GM12864 (cell line): Measurements from ENCODE around the gene LDLRAP1.

Source experiments
- DNase-seq: peaks from one replicate; pipeline ENCODE4 v3.0.0-alpha.2; 2011; ENCODE audit warnings: low read depth
- H3K4me3 ChIP-seq: 2 replicates; pipeline ENCODE4 v1.5.1; 2011; ENCODE audit warnings: mild to moderate bottlenecking, low read depth, low read length, control low read depth
- CTCF ChIP-seq: IDR thresholded peaks from 2 replicates; pipeline ENCODE4 v1.5.1; 2011; ENCODE audit warnings: low read depth, mild to moderate bottlenecking, moderate library complexity, low read length, control low read depth, inconsistent platforms; ENCODE audit errors: missing control alignments

Gene LDLRAP1

GRCh38 chr1:25537153-25537831 is 6.1 kb upstream of the LDLRAP1 start:
- no peak overlapping the region for H3K4me3 ChIP-seq
- no peak for DNase-seq
- TF ChIP-seq CTCF, result no peak

DNA sequence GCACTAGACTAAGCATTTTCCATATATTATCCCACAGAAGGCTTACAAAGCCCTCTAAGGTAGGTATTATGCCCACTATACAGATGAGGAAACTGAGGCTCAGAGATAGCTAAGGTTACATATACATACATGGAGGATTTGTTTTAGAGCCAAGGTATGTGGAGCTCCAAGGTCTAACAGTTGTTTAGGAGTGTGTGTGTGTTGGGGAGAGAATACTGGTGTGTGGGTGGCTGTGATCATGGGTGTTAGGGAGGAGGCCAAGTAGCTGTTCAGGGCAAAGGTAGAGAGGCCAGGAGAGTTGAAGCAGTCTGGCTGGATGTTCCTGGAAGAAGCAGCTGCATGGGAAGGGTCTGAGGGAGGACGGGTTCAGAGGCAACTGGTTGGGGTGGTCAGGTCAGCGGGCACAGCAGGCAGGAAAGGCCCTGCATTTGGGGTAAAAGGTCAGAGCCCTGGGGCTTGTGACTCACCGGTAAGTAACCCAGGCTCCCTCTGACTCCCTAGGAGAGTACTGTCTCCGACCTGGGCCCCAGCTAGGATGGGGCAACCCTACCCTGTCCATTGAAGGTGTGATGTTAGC is 5.1 kb upstream of the LDLRAP1 start:
- no peak for DNase-seq
- no peak for TF ChIP-seq CTCF

DNA sequence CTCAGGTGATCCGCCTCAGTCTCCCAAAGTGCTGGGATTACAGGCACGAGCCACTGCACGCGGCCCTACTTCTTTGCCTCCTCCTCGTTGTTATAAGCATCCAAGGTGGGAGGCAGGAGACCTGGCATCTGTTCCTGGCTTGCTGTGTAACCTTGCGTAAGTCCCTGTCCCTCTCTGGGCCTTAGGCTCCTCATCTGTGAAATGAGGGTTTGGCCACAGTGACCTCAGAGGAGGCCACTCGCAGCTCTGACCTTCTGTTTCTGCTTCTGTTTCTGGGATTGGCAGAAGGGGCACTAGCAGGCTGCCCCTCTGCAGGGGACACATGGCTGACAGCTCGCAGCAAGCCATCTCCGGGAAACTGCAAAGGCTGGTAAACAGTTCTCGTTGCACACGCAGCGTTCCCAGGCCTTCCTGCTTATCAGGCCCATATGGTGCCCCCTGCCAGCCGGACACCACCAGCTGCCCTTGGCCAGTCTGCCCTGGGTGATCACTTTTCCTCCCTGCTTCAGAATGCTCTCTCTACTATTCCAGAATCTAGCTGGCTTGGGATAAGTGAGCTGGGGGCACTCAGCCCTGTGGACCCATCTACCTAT is 2.6 kb upstream of the LDLRAP1 start:
- no peak for TF ChIP-seq CTCF
- no peak for DNase-seq
- no peak overlapping the region for H3K4me3 ChIP-seq

More for the DNA sequence above, 5.1 kb upstream of the LDLRAP1 start:
- no peak overlapping the region for H3K4me3 ChIP-seq

DNA sequence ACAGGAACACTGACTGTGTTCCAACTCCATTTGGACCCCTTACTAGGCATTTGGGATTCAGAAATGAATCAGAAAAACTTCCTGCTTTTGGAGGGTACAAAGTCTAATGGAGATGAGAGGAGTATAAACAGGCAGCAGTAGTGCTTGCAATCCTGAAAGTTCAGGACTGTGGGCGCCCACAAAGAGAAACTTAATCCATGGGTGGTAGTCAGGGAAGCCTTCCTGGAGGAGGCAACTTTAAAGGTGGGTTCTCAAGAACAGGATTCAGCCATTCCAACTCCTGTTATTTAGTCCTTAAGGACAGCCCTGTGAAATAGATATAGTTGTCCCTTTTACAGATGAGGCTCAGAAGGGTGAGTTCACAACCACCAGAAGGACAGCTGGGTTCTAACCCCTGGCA is 2.0 kb upstream of the LDLRAP1 start:
- no peak overlapping the region for H3K4me3 ChIP-seq
- DNase-seq, result no peak
- TF ChIP-seq CTCF, result no peak

- no peak for DNase-seq
- no peak for TF ChIP-seq CTCF
- H3K4me3 ChIP-seq, result no peak overlapping the region
Measured at GRCh38 chr1:25541889-25542658, 1.3 kb upstream of the LDLRAP1 start.

DNA sequence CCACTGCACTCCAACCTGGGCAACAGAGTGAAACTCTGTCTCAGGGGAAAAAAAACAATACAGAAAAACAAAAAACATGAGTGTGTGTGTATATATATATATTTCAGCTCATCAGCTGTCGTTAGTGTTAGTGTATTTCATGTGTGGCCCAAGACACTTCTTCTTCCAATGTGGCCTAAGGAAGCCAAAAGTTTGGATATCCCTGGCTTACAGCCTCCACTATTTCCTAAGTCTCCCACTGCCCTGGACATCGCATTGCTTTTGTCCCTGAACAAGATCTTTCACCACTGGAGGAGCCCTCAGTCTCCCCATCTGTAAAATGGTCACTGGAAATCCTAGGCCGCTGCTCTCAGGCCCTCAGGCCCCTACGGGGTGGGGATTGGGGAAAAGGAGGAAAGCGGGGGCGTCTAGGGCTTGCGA is 391 bp upstream of the LDLRAP1 start:
- no peak overlapping the region for H3K4me3 ChIP-seq
- DNase-seq, result no peak
- no peak for TF ChIP-seq CTCF
